ENCODE data around the gene HIBCH.

GRCh38 chr2:190210471-190210870 is 109.2 kb downstream of the HIBCH start:
- TF ChIP-seq SIN3A (IDR thresholded peaks at IDR 0.05; ENCODE audit: borderline replicate concordance, insufficient read depth, low read depth, low read length) (no peak), REST (IDR thresholded peaks at IDR 0.05; ENCODE audit: insufficient read depth in 1 of 2, low read depth in 2 of 2, low read length in 1 of 2) (no peak), CTCF (IDR thresholded peaks at IDR 0.05) (no peak), POLR2AphosphoS5 (IDR thresholded peaks at IDR 0.05; ENCODE audit: low read depth, low read length) (no peak), TCF7L2 (IDR thresholded peaks at IDR 0.05; ENCODE audit: low read depth, low read length) (no peak)
